HepG2 (cell line): ENCODE results near the gene IFNL2. TPM values are rescaled to one million over a fixed set of nuclear protein-coding genes. Genes with fewer than 3 reads are reported as not detected.

ENCODE experiments used
- ATAC-seq: fragments of 200-7000 bp; cut with Tn5 transposase; 3 replicates; pipeline ENCODE4 v1.9.1; 2020; ENCODE audit warnings: mild to moderate bottlenecking, moderate library complexity
- BruUV-seq: library from RNA; stranded (reverse); fragments of 400-500 nt; replicated peaks from 2 replicates; lab custom pipeline; 2021; lab: Mats Ljungman, UMichigan
- CTCF ChIA-PET: fragments of 300-600 bp; formaldehyde crosslinking; extraction: SDS; loops from one replicate; lab custom pipeline; 2021; ENCODE audit warnings: low total read pairs, inconsistent platforms, low intra/inter-chr PET ratio; lab: Yijun Ruan, JAX
- POLR2A ChIA-PET: fragments of 350-600 bp; sonication (Branson Sonifier 250); formaldehyde crosslinking; loops from one replicate; lab custom pipeline; 2020; ENCODE audit warnings: antibody characterized with exemption, inconsistent platforms; lab: Yijun Ruan, JAX
- DNase-seq: peaks from one replicate; pipeline ENCODE4 v3.0.0-alpha.2; 2015; ENCODE audit warnings: low spot score
- FAIRE-seq: peaks from 3 replicates; lab custom pipeline; 2011; peaks lifted over from hg19 to GRCh38; lab: Jason Lieb, UNC
- H2AFZ ChIP-seq: one replicate; pipeline ENCODE4 v1.6.1; 2011; ENCODE audit warnings: low read length, inconsistent platforms
- H3K27ac ChIP-seq: fragments of 300-600 bp; 3 replicates; pipeline ENCODE4 v1.8.0; 2011; ENCODE audit warnings: mixed run types, mild to moderate bottlenecking, mixed read lengths, low read length, inconsistent platforms; ENCODE audit not compliant: insufficient read depth; ENCODE audit errors: extremely low read length
- H3K27me3 ChIP-seq, 2 experiments: fragments of 200-600 bp in 1 of 2; 2 replicates in 1 of 2; 3 replicates in 1 of 2; pipeline versions ENCODE4 v1.6.0 to v1.8.0; 2011; ENCODE audit warnings: low read length in 2 of 2, mild to moderate bottlenecking in 2 of 2, moderate library complexity in 2 of 2, inconsistent platforms in 1 of 2; ENCODE audit not compliant: insufficient read depth in 2 of 2, control insufficient read depth in 1 of 2
- H3K36me3 ChIP-seq, 2 experiments: fragments of 200-600 bp in 1 of 2; replicated peaks in 1 of 2; 2 replicates in 1 of 2; 3 replicates in 1 of 2; pipeline versions ENCODE4 v1.5.1 to v1.8.0; 2011; ENCODE audit warnings: low read length in 2 of 2, inconsistent platforms in 1 of 2; ENCODE audit not compliant: insufficient read depth in 2 of 2, control insufficient read depth in 1 of 2
- H3K4me1 ChIP-seq: 2 replicates; pipeline ENCODE4 v1.5.1; 2012; ENCODE audit warnings: low read length, inconsistent platforms; ENCODE audit not compliant: insufficient read depth
- H3K4me2 ChIP-seq: 2 replicates; pipeline ENCODE4 v1.6.0; 2011; ENCODE audit warnings: low read depth, low read length, inconsistent platforms
- H3K4me3 ChIP-seq, 3 experiments: fragments of 200-600 bp in 1 of 3; sonication (generic), shearing (Covaris generic) in 1 of 3; replicated peaks in 1 of 3; 2 replicates each; pipeline ENCODE4 v1.5.1; 2011 to 2016; ENCODE audit warnings: low read length in 3 of 3, inconsistent platforms in 2 of 3, low read depth in 2 of 3, mild to moderate bottlenecking in 2 of 3, control low read depth in 1 of 3, mixed read lengths in 1 of 3; ENCODE audit not compliant: insufficient read depth in 1 of 3
- H3K79me2 ChIP-seq: one replicate; pipeline ENCODE4 v1.6.1; 2011; ENCODE audit warnings: low read length, inconsistent platforms; ENCODE audit not compliant: insufficient read depth
- H3K9ac ChIP-seq: 2 replicates; pipeline ENCODE4 v1.6.0; 2011; ENCODE audit warnings: mild to moderate bottlenecking, low read depth, low read length, inconsistent platforms; ENCODE audit not compliant: insufficient read depth
- H3K9me3 ChIP-seq: 2 replicates; pipeline ENCODE4 v1.5.1; 2012; ENCODE audit warnings: mild to moderate bottlenecking, low read length
- H4K20me1 ChIP-seq: 2 replicates; pipeline ENCODE4 v1.6.0; 2011; ENCODE audit warnings: inconsistent platforms, mild to moderate bottlenecking, low read length, moderate library complexity; ENCODE audit not compliant: insufficient read depth
- ATF1 ChIP-seq: IDR thresholded peaks from 2 replicates; pipeline ENCODE4 v1.6.1; 2016; ENCODE audit warnings: mild to moderate bottlenecking, control low read depth
- CHCHD3 ChIP-seq: sonication (generic); formaldehyde crosslinking; IDR thresholded peaks from 2 replicates; pipeline ENCODE4 v1.8.0; 2022; ENCODE audit warnings: mild to moderate bottlenecking, missing genetic modification reagents, moderate library complexity
- KLF15 ChIP-seq: sonication (generic); formaldehyde crosslinking; IDR thresholded peaks from 2 replicates; pipeline ENCODE4 v1.8.1; 2023; ENCODE audit warnings: borderline replicate concordance, mild to moderate bottlenecking, inconsistent platforms, missing genetic modification reagents, mixed read lengths
- SNAPC4 ChIP-seq: sonication (generic); formaldehyde crosslinking; IDR thresholded peaks from 2 replicates; pipeline ENCODE4 v1.4.0; 2020; ENCODE audit warnings: mild to moderate bottlenecking, missing genetic modification reagents
- TBX3 ChIP-seq: fragments of 450-650 bp; IDR thresholded peaks from 2 replicates; pipeline ENCODE4 v1.6.1; 2017; ENCODE audit warnings: antibody characterized with exemption, mild to moderate bottlenecking, inconsistent platforms, borderline replicate concordance
- ZNF318 ChIP-seq: sonication (generic); formaldehyde crosslinking; IDR thresholded peaks from 2 replicates; pipeline ENCODE4 v1.4.0; 2020; ENCODE audit warnings: mild to moderate bottlenecking, missing genetic modification reagents
- ZNF432 ChIP-seq: sonication (generic); formaldehyde crosslinking; IDR thresholded peaks from 2 replicates; pipeline ENCODE4 v1.5.0; 2020; ENCODE audit warnings: missing genetic modification reagents, mild to moderate bottlenecking, borderline replicate concordance
- WGBS: methylation state at CpG from one replicate; pipeline ENCODE4 v1.1.6; 2017; ENCODE audit warnings: low lambda C conversion rate; 5-methylcytosine and 5-hydroxymethylcytosine counted together
- in situ Hi-C: cut with HindIII; loops from 2 replicates; pipeline ENCODE4 v1.10.0; 2017; ENCODE audit warnings: low pct_unique_long_range_greater_than_20kb; ENCODE audit not compliant: extremely low pct_ligation_motif_present
- intact Hi-C: fragments of 100-400 bp; cut with micrococcal nuclease; formaldehyde crosslinking; loops from one replicate; pipeline ENCODE4 v1.10.0; 2022; ENCODE audit not compliant: unreplicated experiment
- polyA plus RNA-seq, 8 experiments: library from polyadenylated mRNA; depleted of rRNA in 3 of 8; stranded (reverse) in 7 of 8; unstranded in 1 of 8; fragments of >200 nt; fragmentation: Illumina TruSeq in 4 of 8; extraction: Trizol in 4 of 8; gene quantifications; 2 replicates each; pipeline versions ENCODE4 v1.2.1 to v1.2.3, GENCODE V29; 2011 to 2016; ENCODE audit warnings: low read depth in 4 of 8, missing spikeins in 1 of 8, mixed read lengths in 1 of 8; ENCODE audit not compliant: insufficient read depth in 1 of 8
- total RNA-seq, 5 experiments: library from RNA; depleted of rRNA; stranded (reverse); fragments of >200 nt; fragmentation: Illumina TruSeq; extraction: Trizol; gene quantifications; 2 replicates each; pipeline ENCODE4 v1.2.3, GENCODE V29; 2016; ENCODE audit warnings: low read depth in 1 of 5

Gene IFNL2
- total and polyA plus RNA-seq, 2 of the 13 experiments (the other 11 are each of a cell fraction or from before 2014, with no cell fraction given) = not detected

- POLR2A ChIA-PET = no interaction called here
- Histone ChIP-seq H3K27ac (no peak overlapping the region), H3K4me3 (no peak overlapping the region), H2AFZ (no peak overlapping the region), H3K9me3 (no peaks in the 10 kb centered on the region), H4K20me1 (no peaks in the 10 kb centered on the region), H3K79me2 (no peaks in the 10 kb centered on the region), H3K27me3 (peaks cover 0 to 22% of the 10 kb centered on the region in 2 experiments; a peak in 2 of 5 replicates), H3K9ac (no peak overlapping the region), H3K4me1 (peaks cover 14% of the 10 kb centered on the region), H3K36me3 (no peaks in the 10 kb centered on the region), H3K4me2 (no peak overlapping the region)
- CTCF ChIA-PET = no interaction called here
- DNase-seq (no peak), FAIRE-seq (no peak), ATAC-seq (no peak)
- intact Hi-C loops (loop anchor here (5.0 kb wide), 1 partner anchor 354 kb away; no protein-coding TSS in a partner anchor), in situ Hi-C loops (no loop called here)
- WGBS = 85% methylated on average over 12 of the region's 12 CpGs
- no TSS peak for BruUV-seq
- TF ChIP-seq SNAPC4 (CRISPR knock-in tag) (no peak), CHCHD3 (CRISPR knock-in tag) (no peak), TBX3 (no peak), KLF15 (CRISPR knock-in tag) (no peak), ZNF432 (CRISPR knock-in tag) (no peak), ATF1 (CRISPR knock-in tag) (no peak), ZNF318 (CRISPR knock-in tag) (no peak)
These were observed 48.6 kb downstream of the IFNL2 start for GRCh38 chr19:39316627-39317321.
